SU-DHL-6 (cell line): ENCODE results near the gene PPP1R3G.

Source experiments
- EZH2phosphoT487 ChIP-seq: fragments of 200-600 bp; sonication (generic), shearing (Covaris generic); conservative IDR thresholded peaks from 2 replicates; pipeline ENCODE4 v1.6.1; 2018; ENCODE audit warnings: mild to moderate bottlenecking, antibody characterized with exemption, low read length, moderate library complexity, mixed read lengths
- TF ChIP-seq, protein P1 (sequence below): fragments of 200-600 bp; sonication (generic); IDR thresholded peaks from one replicate; pipeline ENCODE4 v1.5.1; 2017; ENCODE audit warnings: antibody characterized with exemption, mild to moderate bottlenecking, low read length, moderate library complexity; ENCODE audit not compliant: insufficient read depth, poor library complexity, severe bottlenecking

DNA sequence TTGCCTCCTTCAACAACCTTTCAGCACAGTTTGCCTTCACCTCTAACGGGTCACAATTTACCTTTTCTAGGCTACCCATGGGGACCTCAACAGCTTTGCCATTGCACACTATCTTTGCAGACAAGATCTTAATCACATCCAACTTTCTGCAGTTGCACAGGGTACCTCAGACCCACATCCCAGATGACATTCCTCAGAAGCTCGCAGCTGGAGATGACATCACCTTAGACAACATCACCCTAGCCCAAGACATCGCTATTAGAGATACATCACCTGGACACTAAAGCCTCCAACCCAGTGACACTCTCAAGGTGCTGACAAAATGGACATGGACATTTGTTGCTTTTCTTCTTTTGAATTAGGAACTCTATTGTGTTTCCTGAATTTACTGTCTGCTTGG is 42.7 kb upstream of the PPP1R3G start:
- TF ChIP-seq, protein P1, sequence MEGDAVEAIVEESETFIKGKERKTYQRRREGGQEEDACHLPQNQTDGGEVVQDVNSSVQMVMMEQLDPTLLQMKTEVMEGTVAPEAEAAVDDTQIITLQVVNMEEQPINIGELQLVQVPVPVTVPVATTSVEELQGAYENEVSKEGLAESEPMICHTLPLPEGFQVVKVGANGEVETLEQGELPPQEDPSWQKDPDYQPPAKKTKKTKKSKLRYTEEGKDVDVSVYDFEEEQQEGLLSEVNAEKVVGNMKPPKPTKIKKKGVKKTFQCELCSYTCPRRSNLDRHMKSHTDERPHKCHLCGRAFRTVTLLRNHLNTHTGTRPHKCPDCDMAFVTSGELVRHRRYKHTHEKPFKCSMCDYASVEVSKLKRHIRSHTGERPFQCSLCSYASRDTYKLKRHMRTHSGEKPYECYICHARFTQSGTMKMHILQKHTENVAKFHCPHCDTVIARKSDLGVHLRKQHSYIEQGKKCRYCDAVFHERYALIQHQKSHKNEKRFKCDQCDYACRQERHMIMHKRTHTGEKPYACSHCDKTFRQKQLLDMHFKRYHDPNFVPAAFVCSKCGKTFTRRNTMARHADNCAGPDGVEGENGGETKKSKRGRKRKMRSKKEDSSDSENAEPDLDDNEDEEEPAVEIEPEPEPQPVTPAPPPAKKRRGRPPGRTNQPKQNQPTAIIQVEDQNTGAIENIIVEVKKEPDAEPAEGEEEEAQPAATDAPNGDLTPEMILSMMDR = no peak
- TF ChIP-seq EZH2phosphoT487 = no peak
